ENCODE data around the gene CGB7. TPM values are rescaled to one million over a fixed set of nuclear protein-coding genes. Genes with fewer than 3 reads are reported as not detected.
A peak's percentile ranks its signal among the peaks of the same experiment; 100 is the strongest.

The CGB7 gene
- total and polyA plus RNA-seq, 2 of the 13 experiments (the other 11 are each of a cell fraction or from before 2014, with no cell fraction given) = 0.07 TPM; not detected in 1

GRCh38 chr19:49084206-49085019 is 26.9 kb upstream of the CGB7 start (continued):
- TF ChIP-seq NCOA5 (CRISPR knock-in tag; IDR thresholded peaks at IDR 0.05) (no peak), ZNF878 (CRISPR knock-in tag; IDR thresholded peaks at IDR 0.05) (0 out of 2 replicates have a peak, but pooled peaks have one; percentile 44), ZBTB38 (CRISPR knock-in tag; IDR thresholded peaks at IDR 0.05) (peak; percentile 91), PATZ1 (CRISPR knock-in tag; IDR thresholded peaks at IDR 0.05) (0 out of 2 replicates have a peak, but pooled peaks have one; percentile 12), ZNF232 (CRISPR knock-in tag; IDR thresholded peaks at IDR 0.05; ENCODE audit: borderline replicate concordance) (no peak), ZNF772 (CRISPR knock-in tag; IDR thresholded peaks at IDR 0.05) (peak; percentile 4; the same call in 1 of the 2 replicates)
- TF ChIP-seq, protein P1, sequence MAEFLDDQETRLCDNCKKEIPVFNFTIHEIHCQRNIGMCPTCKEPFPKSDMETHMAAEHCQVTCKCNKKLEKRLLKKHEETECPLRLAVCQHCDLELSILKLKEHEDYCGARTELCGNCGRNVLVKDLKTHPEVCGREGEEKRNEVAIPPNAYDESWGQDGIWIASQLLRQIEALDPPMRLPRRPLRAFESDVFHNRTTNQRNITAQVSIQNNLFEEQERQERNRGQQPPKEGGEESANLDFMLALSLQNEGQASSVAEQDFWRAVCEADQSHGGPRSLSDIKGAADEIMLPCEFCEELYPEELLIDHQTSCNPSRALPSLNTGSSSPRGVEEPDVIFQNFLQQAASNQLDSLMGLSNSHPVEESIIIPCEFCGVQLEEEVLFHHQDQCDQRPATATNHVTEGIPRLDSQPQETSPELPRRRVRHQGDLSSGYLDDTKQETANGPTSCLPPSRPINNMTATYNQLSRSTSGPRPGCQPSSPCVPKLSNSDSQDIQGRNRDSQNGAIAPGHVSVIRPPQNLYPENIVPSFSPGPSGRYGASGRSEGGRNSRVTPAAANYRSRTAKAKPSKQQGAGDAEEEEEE (CRISPR knock-in tag; IDR thresholded peaks at IDR 0.05; ENCODE audit: borderline replicate concordance) = no peak

DNA sequence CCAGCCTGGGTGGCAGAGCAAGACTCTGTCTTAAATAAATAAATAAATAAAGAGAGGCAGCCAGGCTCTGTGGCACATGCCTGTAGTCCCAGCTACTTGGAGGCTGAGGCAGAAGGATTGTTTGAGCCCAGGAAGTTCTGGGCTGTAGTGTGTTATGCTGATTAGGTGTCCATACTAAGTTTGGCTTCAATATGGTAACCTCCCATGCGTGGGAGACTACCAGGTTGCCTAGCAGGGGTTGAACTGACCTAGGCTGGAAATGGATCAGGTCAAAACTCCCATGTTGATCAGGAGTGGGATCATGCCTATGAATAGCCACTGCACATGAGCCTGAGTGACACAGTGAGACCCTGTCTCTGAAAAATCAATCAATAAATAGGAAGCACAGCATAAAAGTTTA is 23.7 kb upstream of the CGB7 start:
- ChIA-PET POLR2A (no interaction called here), CTCF (ENCODE audit: low intra/inter-chr PET ratio, low total read pairs) (no interaction called here)
- Histone ChIP-seq H3K9me3 (ENCODE audit: low read length) (no peaks in the 10 kb centered on the region; the same call in 1 of the 2 replicates), H2AFZ (ENCODE audit: low read length) (no peak overlapping the region), H3K4me2 (ENCODE audit: low read depth, low read length) (0 out of 2 replicates have a peak overlapping the region, but pooled peaks have one; percentile 14), H4K20me1 (ENCODE audit: insufficient read depth, low read length) (peaks cover 8% of the 10 kb centered on the region), H3K79me2 (ENCODE audit: insufficient read depth, low read length) (peaks cover 10% of the 10 kb centered on the region), H3K4me1 (ENCODE audit: insufficient read depth, low read length) (peaks cover 25% of the 10 kb centered on the region), H3K9ac (ENCODE audit: insufficient read depth, low read depth, low read length) (no peak overlapping the region), H3K27me3 (ENCODE audit: control insufficient read depth in 1 of 2, insufficient read depth in 2 of 2, low read length in 2 of 2) (no peaks in the 10 kb centered on the region; a peak in 1 of 5 replicates), H3K4me3 (replicated peaks in 1 of 3; ENCODE audit: insufficient read depth in 1 of 3, low read depth in 2 of 3, low read length in 3 of 3) (no peak overlapping the region), H3K36me3 (replicated peaks in 1 of 2; ENCODE audit: control insufficient read depth in 1 of 2, insufficient read depth in 2 of 2, low read length in 2 of 2) (no peaks in the 10 kb centered on the region), H3K27ac (ENCODE audit: extremely low read length, insufficient read depth, low read length) (no peak overlapping the region)
- DNase-seq (ENCODE audit: low spot score) = no peak
- FAIRE-seq = no peak
- ATAC-seq = no peak
- 75% methylated on average over 1 of the region's 1 CpG for WGBS (ENCODE audit: low lambda C conversion rate)
- no TSS peak for BruUV-seq (replicated peaks)
- intact Hi-C loops (cut with micrococcal nuclease; ENCODE audit: unreplicated experiment) (no loop called here), in situ Hi-C loops (cut with HindIII; ENCODE audit: extremely low pct_ligation_motif_present, low pct_unique_long_range_greater_than_20kb) (no loop called here)
- TF ChIP-seq ZNF674 (CRISPR knock-in tag; IDR thresholded peaks at IDR 0.05; ENCODE audit: low read depth) (no peak), ARHGAP35 (CRISPR knock-in tag; IDR thresholded peaks at IDR 0.05; ENCODE audit: borderline replicate concordance) (no peak), HMGA1 (CRISPR knock-in tag; conservative IDR thresholded peaks at IDR 0.05) (no peak), CEBPB (IDR thresholded peaks at IDR 0.05; ENCODE audit: borderline replicate concordance, low read depth, low read length) (0 out of 2 replicates have a peak, but pooled peaks have one; percentile 42), NR1H2 (CRISPR knock-in tag; IDR thresholded peaks at IDR 0.05; ENCODE audit: borderline replicate concordance, low read depth) (no peak), ZNF337 (CRISPR knock-in tag; IDR thresholded peaks at IDR 0.05; ENCODE audit: borderline replicate concordance, low read depth) (no peak), ZNF207 (IDR thresholded peaks at IDR 0.05; ENCODE audit: borderline replicate concordance) (no peak)
